B cell (primary cell): ENCODE measurements around the gene LRRC37A3.
"Not testable (repeated sequence)": the region's sequence is repeated elsewhere in the genome, so short reads cannot be mapped to it uniquely, and the experiment has no call there.

Experiments
- EZH2 ChIP-seq: IDR thresholded peaks from 2 replicates; pipeline ENCODE4 v1.6.1; 2012; ENCODE audit warnings: borderline replicate concordance, low read depth, mild to moderate bottlenecking, moderate library complexity, low read length; ENCODE audit not compliant: insufficient read depth, poor library complexity, severe bottlenecking
- TF ChIP-seq, protein P1 (sequence below): fragments of 200-600 bp; IDR thresholded peaks from one replicate; pipeline ENCODE4 v1.8.0; 2022; ENCODE audit warnings: antibody characterized with exemption, mild to moderate bottlenecking

GRCh38 chr17:64830631-64831040, 88.6 kb downstream of the LRRC37A3 start:
- TF ChIP-seq, protein P1, sequence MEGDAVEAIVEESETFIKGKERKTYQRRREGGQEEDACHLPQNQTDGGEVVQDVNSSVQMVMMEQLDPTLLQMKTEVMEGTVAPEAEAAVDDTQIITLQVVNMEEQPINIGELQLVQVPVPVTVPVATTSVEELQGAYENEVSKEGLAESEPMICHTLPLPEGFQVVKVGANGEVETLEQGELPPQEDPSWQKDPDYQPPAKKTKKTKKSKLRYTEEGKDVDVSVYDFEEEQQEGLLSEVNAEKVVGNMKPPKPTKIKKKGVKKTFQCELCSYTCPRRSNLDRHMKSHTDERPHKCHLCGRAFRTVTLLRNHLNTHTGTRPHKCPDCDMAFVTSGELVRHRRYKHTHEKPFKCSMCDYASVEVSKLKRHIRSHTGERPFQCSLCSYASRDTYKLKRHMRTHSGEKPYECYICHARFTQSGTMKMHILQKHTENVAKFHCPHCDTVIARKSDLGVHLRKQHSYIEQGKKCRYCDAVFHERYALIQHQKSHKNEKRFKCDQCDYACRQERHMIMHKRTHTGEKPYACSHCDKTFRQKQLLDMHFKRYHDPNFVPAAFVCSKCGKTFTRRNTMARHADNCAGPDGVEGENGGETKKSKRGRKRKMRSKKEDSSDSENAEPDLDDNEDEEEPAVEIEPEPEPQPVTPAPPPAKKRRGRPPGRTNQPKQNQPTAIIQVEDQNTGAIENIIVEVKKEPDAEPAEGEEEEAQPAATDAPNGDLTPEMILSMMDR, result not testable (repeated sequence)
- TF ChIP-seq EZH2, result not testable (repeated sequence)
